Upper lobe of right lung (tissue), 1 donor: ENCODE data around the gene TBC1D23. TPM values are rescaled to one million over a fixed set of nuclear protein-coding genes. Genes with fewer than 3 reads are reported as not detected.
"Not testable (repeated sequence)": the region's sequence is repeated elsewhere in the genome, so short reads cannot be mapped to it uniquely, and the experiment has no call there.

ENCODE experiments used
- ATAC-seq: fragments of 200-7000 bp; cut with Tn5 transposase; one replicate; pipeline ENCODE4 v1.9.1; 2020; ENCODE audit warnings: mild to moderate bottlenecking, moderate library complexity
- DNase-seq: peaks from one replicate; pipeline ENCODE4 v3.0.0-alpha.2; 2020
- H3K27ac ChIP-seq: fragments of 200-600 bp; one replicate; pipeline ENCODE4 v1.8.0; 2022
- H3K27me3 ChIP-seq: fragments of 200-600 bp; one replicate; pipeline ENCODE4 v1.8.0; 2022; ENCODE audit warnings: mild to moderate bottlenecking
- H3K36me3 ChIP-seq: fragments of 200-600 bp; one replicate; pipeline ENCODE4 v1.8.0; 2022
- H3K4me1 ChIP-seq: fragments of 200-600 bp; one replicate; pipeline ENCODE4 v1.8.0; 2022
- H3K4me3 ChIP-seq: fragments of 200-600 bp; one replicate; pipeline ENCODE4 v1.8.0; 2022; ENCODE audit warnings: mild to moderate bottlenecking
- H3K9me3 ChIP-seq: fragments of 200-600 bp; one replicate; pipeline ENCODE4 v1.8.0; 2022
- CTCF ChIP-seq: fragments of 200-600 bp; IDR thresholded peaks from one replicate; pipeline ENCODE4 v1.8.0; 2022; ENCODE audit warnings: antibody characterized with exemption
- intact Hi-C: fragments of 100-400 bp; cut with DNase I; formaldehyde crosslinking; loops from one replicate; pipeline ENCODE4 v1.11.0; 2022
- total RNA-seq: library from RNA; stranded (reverse); fragmentation: NEBNext Ultra II Directional; extraction: Animal tissue kit (Norgen Biotek cat#: 25700); gene quantifications from one replicate; pipeline ENCODE4 v1.2.1, GENCODE V29; 2021
- donor health status: DM: no; HTN: yes; CAD: no; lungs with severe emphysema.

The TBC1D23 gene
- total RNA-seq, 1 donor from 2014 or later: 47.4 TPM

DNA sequence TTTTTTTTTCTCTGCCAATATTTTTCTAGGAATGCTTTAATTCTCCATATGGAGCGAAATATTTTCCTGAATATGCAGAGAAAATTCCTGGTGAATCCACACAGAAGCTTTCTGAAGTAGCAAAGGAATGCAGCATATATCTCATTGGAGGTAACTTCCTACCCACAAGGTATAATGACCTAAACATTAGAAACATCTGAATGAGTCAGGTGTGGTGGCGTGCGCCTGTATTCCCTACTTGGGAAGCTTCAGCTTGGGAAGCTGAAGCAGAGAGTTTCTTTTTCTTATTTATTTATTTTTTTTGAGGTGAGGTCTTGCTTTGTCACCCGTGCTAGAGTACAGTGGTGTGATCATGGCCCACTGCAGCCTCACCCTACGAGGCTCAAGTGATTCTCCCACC lies 79.0 kb downstream of the TBC1D23 start:
- no peak for TF ChIP-seq CTCF
- intact Hi-C loops: no loop called here
- H3K27ac ChIP-seq: no peak overlapping the region
- no peak overlapping the region for H3K4me3 ChIP-seq
- ATAC-seq (no peak), DNase-seq (no peak)
- peaks cover 43% of the 10 kb centered on the region for H3K36me3 ChIP-seq
- H3K27me3 ChIP-seq: no peaks in the 10 kb centered on the region
- no peaks in the 10 kb centered on the region for H3K9me3 ChIP-seq
- peaks cover 6% of the 10 kb centered on the region for H3K4me1 ChIP-seq

- TF ChIP-seq CTCF: no peak
- H3K4me1 ChIP-seq: peaks cover 2% of the 10 kb centered on the region
- H3K27me3 ChIP-seq: no peaks in the 10 kb centered on the region
- H3K4me3 ChIP-seq: no peak overlapping the region
- intact Hi-C loops: no loop called here
- no peak overlapping the region for H3K27ac ChIP-seq
- no peaks in the 10 kb centered on the region for H3K9me3 ChIP-seq
- H3K36me3 ChIP-seq: peaks cover 50% of the 10 kb centered on the region
- DNase-seq (no peak), ATAC-seq (no peak)
These were observed 79.7 kb downstream of the TBC1D23 start for GRCh38 chr3:100340527-100340926.

DNA sequence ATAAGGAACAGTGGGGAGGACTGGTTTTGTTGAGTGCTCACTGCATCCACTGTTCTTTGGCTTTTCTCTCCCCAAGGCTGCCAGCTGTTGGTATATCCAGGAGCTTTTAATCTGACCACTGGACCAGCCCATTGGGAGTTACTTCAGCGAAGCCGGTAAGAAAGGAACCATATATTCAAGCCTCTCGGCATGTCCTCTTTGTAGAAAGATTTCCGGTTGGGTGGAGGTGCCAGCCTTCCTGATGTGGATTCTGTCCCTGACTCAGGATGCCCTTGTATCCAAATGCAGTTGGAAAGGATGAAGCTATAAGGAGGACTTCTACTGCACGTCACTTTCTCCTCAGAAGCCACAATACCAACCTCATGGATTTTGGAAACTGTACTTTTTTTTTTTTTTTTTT lies 87.9 kb downstream of the TBC1D23 start:
- intact Hi-C loops: no loop called here
- Histone ChIP-seq H3K36me3 (peaks cover 77% of the 10 kb centered on the region), H3K27me3 (no peaks in the 10 kb centered on the region), H3K9me3 (no peaks in the 10 kb centered on the region), H3K27ac (no peak overlapping the region), H3K4me3 (no peak overlapping the region), H3K4me1 (no peaks in the 10 kb centered on the region)
- DNase-seq (no peak), ATAC-seq (no peak)
- TF ChIP-seq CTCF: no peak

GRCh38 chr3:100351770-100352169 lies 91.0 kb downstream of the TBC1D23 start:
- H3K27me3 ChIP-seq, H3K9me3 ChIP-seq, H3K27ac ChIP-seq, DNase-seq, ATAC-seq, intact Hi-C loops, H3K4me3 ChIP-seq, H3K4me1 ChIP-seq: not testable (repeated sequence)
- H3K36me3 ChIP-seq: peaks cover 79% of the 10 kb centered on the region

DNA sequence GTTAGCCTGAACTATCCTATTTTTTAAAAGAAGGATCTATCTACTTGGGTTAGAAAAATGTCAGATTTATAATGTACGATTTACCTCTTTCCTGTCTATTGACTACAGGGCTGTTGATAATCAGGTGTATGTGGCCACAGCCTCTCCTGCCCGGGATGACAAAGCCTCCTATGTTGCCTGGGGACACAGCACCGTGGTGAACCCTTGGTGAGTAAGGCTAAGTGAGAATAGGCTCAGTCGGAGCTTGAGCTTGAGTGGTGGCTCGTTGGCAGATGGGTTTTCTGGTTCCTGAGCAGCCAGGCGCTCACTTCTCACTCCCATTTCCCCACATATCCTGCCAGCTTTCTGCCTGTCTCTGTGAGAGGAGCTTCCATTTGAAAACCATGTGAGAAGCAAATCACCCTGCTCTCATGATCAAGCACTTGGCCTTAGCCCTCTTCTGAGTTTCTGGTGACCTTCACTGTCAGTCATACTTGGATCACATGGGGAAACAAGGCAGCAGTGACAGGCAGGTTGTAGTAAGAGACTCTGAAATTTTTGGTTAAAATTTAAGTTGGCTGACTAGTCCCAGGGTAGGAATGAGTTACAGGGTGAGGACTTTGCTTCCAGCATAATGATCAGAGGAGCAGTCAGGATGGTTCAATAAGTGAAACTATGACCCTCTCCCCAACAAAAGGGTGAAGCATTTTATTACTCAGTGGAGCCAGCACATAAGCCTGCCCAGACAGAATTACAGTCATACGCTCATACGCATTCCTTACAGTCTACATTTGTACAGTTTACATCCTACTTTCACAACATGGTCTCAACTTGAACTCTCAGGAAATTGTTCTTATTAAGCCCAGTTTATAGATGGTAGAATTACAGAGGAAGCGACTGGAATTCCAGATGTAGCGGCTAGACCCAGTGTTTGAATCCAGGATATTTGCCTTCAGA lies 91.8 kb downstream of the TBC1D23 start:
- Histone ChIP-seq H3K9me3 (no peaks in the 10 kb centered on the region), H3K27me3 (no peaks in the 10 kb centered on the region), H3K4me1 (no peaks in the 10 kb centered on the region), H3K36me3 (peaks cover 82% of the 10 kb centered on the region), H3K27ac (no peak overlapping the region), H3K4me3 (no peak overlapping the region)
- no peak for ATAC-seq
- TF ChIP-seq CTCF: no peak
- DNase-seq: no peak
- intact Hi-C loops: no loop called here

DNA sequence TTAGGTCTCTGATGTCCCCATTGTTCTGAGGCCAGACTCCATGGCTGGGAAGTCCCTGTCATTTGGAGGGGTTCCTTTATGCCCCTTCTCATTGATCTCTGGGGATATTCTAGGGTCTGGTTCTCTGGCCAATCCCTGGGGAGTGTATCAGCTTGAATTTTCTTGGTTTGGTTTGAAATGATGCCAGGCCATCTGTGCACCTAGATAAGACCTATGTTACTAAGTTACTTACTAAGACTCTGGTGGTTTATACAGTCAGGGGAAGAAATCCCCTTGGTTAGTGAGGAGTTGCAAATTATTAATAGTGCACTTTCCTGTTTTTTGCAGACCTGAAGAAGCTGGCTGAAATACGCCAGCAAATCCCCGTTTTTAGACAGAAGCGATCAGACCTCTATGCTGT lies 94.1 kb downstream of the TBC1D23 start:
- no peaks in the 10 kb centered on the region for H3K9me3 ChIP-seq
- H3K27me3 ChIP-seq: no peaks in the 10 kb centered on the region
- H3K4me1 ChIP-seq: no peaks in the 10 kb centered on the region
- intact Hi-C loops: no loop called here
- TF ChIP-seq CTCF: no peak
- no peak overlapping the region for H3K27ac ChIP-seq
- no peak overlapping the region for H3K4me3 ChIP-seq
- peaks cover 68% of the 10 kb centered on the region for H3K36me3 ChIP-seq
- DNase-seq: no peak
- ATAC-seq: no peak
